Nephron (organoid): Measurements from ENCODE around the gene NCOA7.

Experiments
- H3K27ac Mint-ChIP-seq, 3 experiments: 2 replicates each; pipeline ENCODE4 v1.8.0; 2020; ENCODE audit warnings: mixed read lengths in 3 of 3, mild to moderate bottlenecking in 2 of 3, moderate library complexity in 1 of 3
- H3K27me3 Mint-ChIP-seq: 2 replicates; pipeline ENCODE4 v1.8.0; 2021; ENCODE audit warnings: low read depth, mild to moderate bottlenecking, moderate library complexity, mixed read lengths
- H3K36me3 Mint-ChIP-seq: 2 replicates; pipeline ENCODE4 v1.8.0; 2020; ENCODE audit warnings: low read depth, mixed read lengths
- H3K4me1 Mint-ChIP-seq: 2 replicates; pipeline ENCODE4 v1.8.0; 2020; ENCODE audit warnings: mixed read lengths
- H3K4me3 Mint-ChIP-seq, 3 experiments: 2 replicates each; pipeline ENCODE4 v1.8.0; 2020; ENCODE audit warnings: mild to moderate bottlenecking in 3 of 3, mixed read lengths in 3 of 3, moderate library complexity in 2 of 3
- H3K9me3 Mint-ChIP-seq: 2 replicates; pipeline ENCODE4 v1.8.0; 2020; ENCODE audit warnings: mixed read lengths
- CTCF ChIP-seq, 3 experiments: fragments of 200-600 bp; sonication (generic); IDR thresholded peaks; one replicate each; pipeline ENCODE4 v1.5.0; 2021; ENCODE audit warnings: antibody characterized with exemption in 3 of 3; ENCODE audit not compliant: unreplicated experiment in 3 of 3

Gene NCOA7

GRCh38 chr6:125779924-125780539, 10.7 kb upstream of the NCOA7 start:
- Mint-ChIP-seq H3K9me3 (no peaks in the 10 kb centered on the region), H3K27me3 (peaks cover 4% of the 10 kb centered on the region), H3K4me3 (no peak overlapping the region), H3K36me3 (no peaks in the 10 kb centered on the region), H3K4me1 (peaks cover 4% of the 10 kb centered on the region), H3K27ac (no peak overlapping the region)
- peak in 2 of 3 experiments; percentile 43 to 48 for TF ChIP-seq CTCF (IDR thresholded peaks at IDR 0.05; ENCODE audit: unreplicated experiment in 3 of 3)

- peaks cover 1% of the 10 kb centered on the region for H3K4me1 Mint-ChIP-seq
- peaks cover 2% of the 10 kb centered on the region for H3K27me3 Mint-ChIP-seq
- H3K9me3 Mint-ChIP-seq = no peaks in the 10 kb centered on the region
- H3K27ac Mint-ChIP-seq = no peak overlapping the region
- no peaks in the 10 kb centered on the region for H3K36me3 Mint-ChIP-seq
- no peak for TF ChIP-seq CTCF (IDR thresholded peaks at IDR 0.05; ENCODE audit: unreplicated experiment in 3 of 3)
- H3K4me3 Mint-ChIP-seq = no peak overlapping the region
Measured at GRCh38 chr6:125780540-125781313, 10.0 kb upstream of the NCOA7 start.

GRCh38 chr6:125781314-125781868, 9.4 kb upstream of the NCOA7 start:
- no peaks in the 10 kb centered on the region for H3K27me3 Mint-ChIP-seq
- no peaks in the 10 kb centered on the region for H3K36me3 Mint-ChIP-seq
- no peak overlapping the region for H3K4me3 Mint-ChIP-seq
- H3K9me3 Mint-ChIP-seq = no peaks in the 10 kb centered on the region
- no peaks in the 10 kb centered on the region for H3K4me1 Mint-ChIP-seq
- TF ChIP-seq CTCF (IDR thresholded peaks at IDR 0.05; ENCODE audit: unreplicated experiment in 3 of 3) = peak; percentile 9 to 26 (median 24)
- H3K27ac Mint-ChIP-seq = no peak overlapping the region

- H3K36me3 Mint-ChIP-seq = no peaks in the 10 kb centered on the region
- TF ChIP-seq CTCF (IDR thresholded peaks at IDR 0.05; ENCODE audit: unreplicated experiment in 3 of 3) = no peak
- H3K27me3 Mint-ChIP-seq = no peaks in the 10 kb centered on the region
- H3K9me3 Mint-ChIP-seq = no peaks in the 10 kb centered on the region
- no peak overlapping the region for H3K27ac Mint-ChIP-seq
- H3K4me1 Mint-ChIP-seq = peaks cover 2% of the 10 kb centered on the region
- H3K4me3 Mint-ChIP-seq = no peak overlapping the region
Measured at GRCh38 chr6:125784365-125784764, 6.4 kb upstream of the NCOA7 start.

GRCh38 chr6:125787791-125788190, 3.0 kb upstream of the NCOA7 start:
- Mint-ChIP-seq H3K4me3 (peak overlapping the region; percentile 28 to 75 (median 53)), H3K27me3 (no peaks in the 10 kb centered on the region), H3K27ac (peak overlapping the region; percentile 42 to 64 (median 62)), H3K36me3 (no peaks in the 10 kb centered on the region), H3K4me1 (peaks cover 18% of the 10 kb centered on the region), H3K9me3 (no peaks in the 10 kb centered on the region)
- TF ChIP-seq CTCF (IDR thresholded peaks at IDR 0.05; ENCODE audit: unreplicated experiment in 3 of 3) = peak in 2 of 3 experiments; percentile 14 to 41
